UCSD-AML1 (cell line): ENCODE data around the gene RGL3.
"Not testable (repeated sequence)": the region's sequence is repeated elsewhere in the genome, so short reads cannot be mapped to it uniquely, and the experiment has no call there.

ENCODE experiments used
- DNase-seq: peaks from one replicate; lab custom pipeline; 2025; ENCODE audit not compliant: unreplicated experiment; lab: John Stamatoyannopoulos, UW

RGL3 gene

GRCh38 chr19:11363881-11364280 is 55.2 kb downstream of the RGL3 start:
- no peak for DNase-seq

- DNase-seq: no peak
These were observed 57.1 kb downstream of the RGL3 start for GRCh38 chr19:11361771-11362731.

DNA sequence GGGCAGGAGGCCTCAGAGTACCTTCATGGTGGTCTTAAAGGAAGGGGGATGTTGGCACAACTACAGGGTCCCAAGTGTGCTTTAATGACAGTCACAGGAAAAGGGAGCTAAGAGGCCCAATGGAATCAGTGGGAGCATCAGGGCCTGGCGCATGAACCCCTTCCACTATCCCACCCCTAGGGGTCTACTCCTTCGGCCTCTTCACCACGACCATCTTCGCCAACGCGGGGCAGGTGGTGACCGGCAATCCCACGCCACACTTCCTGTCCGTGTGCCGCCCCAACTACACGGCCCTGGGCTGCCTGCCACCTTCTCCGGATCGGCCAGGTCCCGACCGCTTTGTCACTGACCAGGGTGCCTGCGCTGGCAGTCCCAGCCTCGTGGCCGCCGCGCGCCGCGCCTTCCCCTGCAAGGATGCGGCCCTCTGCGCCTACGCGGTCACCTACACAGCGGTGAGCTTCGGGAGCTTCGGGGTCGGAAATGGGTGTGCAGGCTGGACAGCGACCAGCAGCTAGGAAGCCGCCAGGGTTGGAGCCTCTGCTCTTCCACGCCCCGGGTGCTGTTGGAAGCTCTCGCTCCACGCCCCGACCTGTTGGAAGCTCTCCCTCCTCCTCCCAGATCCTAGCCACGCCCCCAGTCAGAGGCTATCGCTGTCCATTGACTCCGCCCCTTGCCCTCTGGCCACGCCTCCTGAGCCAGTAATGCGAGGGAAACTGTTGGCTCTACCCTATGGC is 57.9 kb downstream of the RGL3 start:
- no peak for DNase-seq

DNA sequence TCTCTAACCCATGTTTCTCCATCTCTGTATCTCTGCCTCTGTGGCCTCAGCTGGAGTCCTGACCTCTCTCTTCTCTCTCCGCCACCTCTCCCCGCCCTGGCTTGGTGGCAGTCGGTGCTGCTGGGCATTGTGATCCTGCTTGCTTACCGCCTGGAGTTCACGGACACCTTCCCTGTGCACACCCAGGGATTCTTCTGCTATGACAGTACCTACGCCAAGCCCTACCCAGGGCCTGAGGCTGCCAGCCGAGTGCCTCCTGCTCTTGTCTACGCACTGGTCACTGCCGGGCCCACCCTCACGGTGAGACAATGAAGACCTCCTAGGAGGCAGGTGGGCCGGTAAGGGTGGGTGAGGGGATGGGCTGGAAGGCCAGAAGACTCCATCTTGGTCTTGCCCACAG is 59.7 kb downstream of the RGL3 start:
- no peak for DNase-seq

- no peak for DNase-seq
These were observed 62.2 kb downstream of the RGL3 start for GRCh38 chr19:11356676-11357550.

DNA sequence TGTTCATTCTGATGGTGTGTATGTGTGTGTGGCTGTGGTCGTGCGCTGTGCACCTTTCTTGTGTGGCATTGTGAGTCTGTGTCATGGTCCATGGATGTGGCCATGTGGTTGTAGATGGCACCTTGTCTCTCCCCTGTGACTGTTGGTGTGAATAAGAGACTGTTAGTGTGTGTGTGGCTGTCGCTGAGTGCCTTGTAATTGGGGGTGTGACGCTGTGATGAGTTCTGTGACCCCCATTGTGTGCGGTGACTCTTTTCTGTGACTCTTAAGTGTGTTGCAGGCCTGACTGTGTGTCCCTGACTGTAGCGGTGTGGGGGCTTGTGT is 63.1 kb downstream of the RGL3 start:
- DNase-seq: no peak

- peak; percentile 92 for DNase-seq
These were observed 63.7 kb downstream of the RGL3 start, which contains the start of gene PLPPR2 for GRCh38 chr19:11355160-11356073. PLPPR2 (plus strand) TSS chr19:11355432; CDS start chr19:11357674, 2,242 bp downstream.

- DNase-seq: not testable (repeated sequence)
These were observed 65.0 kb downstream of the RGL3 start for GRCh38 chr19:11354102-11354501.

- no peak for DNase-seq
These were observed 69.9 kb downstream of the RGL3 start for GRCh38 chr19:11349171-11349570.

DNA sequence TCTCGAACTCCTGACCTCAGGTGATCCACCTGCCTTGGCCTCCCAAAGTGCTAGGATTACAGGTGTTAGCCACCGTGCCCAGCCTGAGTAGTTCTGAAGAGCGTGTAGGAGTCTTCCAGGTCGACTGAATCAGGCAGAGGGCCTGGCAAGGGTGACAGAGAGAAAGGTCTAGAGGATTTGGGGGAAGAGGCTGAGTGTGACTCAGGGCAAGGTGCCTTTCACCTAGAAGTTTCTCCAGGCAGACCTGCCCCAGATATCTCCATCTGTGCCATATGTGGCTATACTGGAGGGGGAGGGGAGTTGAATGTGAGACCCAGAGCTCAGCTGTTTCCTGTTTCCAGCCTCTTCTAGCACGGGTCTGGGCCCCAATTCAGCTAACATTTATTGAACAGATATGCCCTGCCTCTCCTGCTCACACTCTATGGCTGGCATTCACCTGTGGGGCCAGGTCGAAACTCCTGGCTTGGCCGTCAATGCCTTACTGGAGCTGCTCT is 71.5 kb downstream of the RGL3 start:
- DNase-seq: no peak

GRCh38 chr19:11346104-11346940 is 72.8 kb downstream of the RGL3 start, which contains the start of the genes CCDC159 and TMEM205:
CCDC159 (plus strand) TSS chr19:11346519; CDS start chr19:11346607, 88 bp downstream.
TMEM205 (minus strand) TSS chr19:11346268; CDS start chr19:11345619, 649 bp downstream.
- DNase-seq: peak; percentile 97

DNA sequence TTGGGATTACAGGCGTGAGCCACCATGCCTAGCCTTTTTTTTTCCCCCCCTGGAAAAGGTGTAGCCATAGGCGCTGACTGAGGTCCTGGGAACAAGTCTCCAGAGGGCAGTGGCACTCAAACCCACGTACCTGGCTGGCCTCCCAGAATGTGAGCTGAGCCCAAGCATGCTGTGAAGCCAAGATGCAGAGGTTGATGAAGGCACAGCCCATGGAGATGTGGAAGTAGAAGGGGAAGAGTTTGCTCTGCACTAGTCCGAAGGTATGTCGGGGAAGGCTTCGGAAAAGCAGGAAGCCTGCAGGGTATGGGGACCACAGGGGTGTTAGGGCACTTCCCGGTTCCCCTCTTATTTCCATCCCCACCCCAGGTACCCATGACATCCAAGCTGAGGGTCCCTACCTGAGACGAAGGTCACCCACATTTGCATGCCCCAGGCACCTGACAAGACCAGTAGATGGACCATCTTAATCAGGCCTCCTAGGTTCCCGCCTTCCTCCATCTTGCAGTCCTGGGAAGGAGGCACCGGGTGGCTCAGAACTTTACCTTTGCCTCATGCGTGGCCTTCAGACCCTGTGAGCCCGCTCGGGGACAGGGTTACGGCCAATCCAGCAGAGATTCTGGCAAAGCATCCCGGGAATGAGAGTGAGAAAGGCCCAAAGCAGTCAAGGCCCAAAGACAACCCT is 73.9 kb downstream of the RGL3 start:
- DNase-seq: no peak
